Esophagus muscularis mucosa (tissue), 3 donors: ENCODE data around the gene CTAGE6.
"Not testable (repeated sequence)": the region's sequence is repeated elsewhere in the genome, so short reads cannot be mapped to it uniquely, and the experiment has no call there.

Source experiments
- EP300 ChIP-seq: sonication (generic); formaldehyde crosslinking; IDR thresholded peaks from one replicate; pipeline ENCODE4 v1.6.1; 2017; ENCODE audit warnings: antibody characterized with exemption
- TF ChIP-seq, protein P1 (sequence below), 3 experiments: fragments of 200-600 bp in 2 of 3; fragments of 450-650 bp in 1 of 3; sonication (generic) in 2 of 3; IDR thresholded peaks; one replicate each; pipeline ENCODE4 v1.5.1; 2017 to 2019; ENCODE audit warnings: antibody characterized with exemption in 3 of 3, mild to moderate bottlenecking in 2 of 3, moderate library complexity in 1 of 3

- TF ChIP-seq, protein P1, sequence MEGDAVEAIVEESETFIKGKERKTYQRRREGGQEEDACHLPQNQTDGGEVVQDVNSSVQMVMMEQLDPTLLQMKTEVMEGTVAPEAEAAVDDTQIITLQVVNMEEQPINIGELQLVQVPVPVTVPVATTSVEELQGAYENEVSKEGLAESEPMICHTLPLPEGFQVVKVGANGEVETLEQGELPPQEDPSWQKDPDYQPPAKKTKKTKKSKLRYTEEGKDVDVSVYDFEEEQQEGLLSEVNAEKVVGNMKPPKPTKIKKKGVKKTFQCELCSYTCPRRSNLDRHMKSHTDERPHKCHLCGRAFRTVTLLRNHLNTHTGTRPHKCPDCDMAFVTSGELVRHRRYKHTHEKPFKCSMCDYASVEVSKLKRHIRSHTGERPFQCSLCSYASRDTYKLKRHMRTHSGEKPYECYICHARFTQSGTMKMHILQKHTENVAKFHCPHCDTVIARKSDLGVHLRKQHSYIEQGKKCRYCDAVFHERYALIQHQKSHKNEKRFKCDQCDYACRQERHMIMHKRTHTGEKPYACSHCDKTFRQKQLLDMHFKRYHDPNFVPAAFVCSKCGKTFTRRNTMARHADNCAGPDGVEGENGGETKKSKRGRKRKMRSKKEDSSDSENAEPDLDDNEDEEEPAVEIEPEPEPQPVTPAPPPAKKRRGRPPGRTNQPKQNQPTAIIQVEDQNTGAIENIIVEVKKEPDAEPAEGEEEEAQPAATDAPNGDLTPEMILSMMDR (IDR thresholded peaks at IDR 0.05), result not testable (repeated sequence)
- not testable (repeated sequence) for TF ChIP-seq EP300
Measured at GRCh38 chr7:143720335-143720734, 37.2 kb downstream of the CTAGE6 start.
